Testis (tissue), 2 donors: ENCODE measurements around the gene SPAG5.

Source experiments
- POLR2A ChIP-seq: fragments of 450-650 bp; IDR thresholded peaks from one replicate; pipeline ENCODE4 v1.6.1; 2017; ENCODE audit warnings: antibody characterized with exemption, mild to moderate bottlenecking, moderate library complexity
- TF ChIP-seq, protein P1 (sequence below), 3 experiments: fragments of 450-650 bp in 2 of 3; fragments of 200-600 bp in 1 of 3; sonication (generic) in 1 of 3; IDR thresholded peaks; one replicate each; pipeline ENCODE4 v1.5.1; 2016 to 2019; ENCODE audit warnings: antibody characterized with exemption in 3 of 3, mild to moderate bottlenecking in 2 of 3, moderate library complexity in 1 of 3

DNA sequence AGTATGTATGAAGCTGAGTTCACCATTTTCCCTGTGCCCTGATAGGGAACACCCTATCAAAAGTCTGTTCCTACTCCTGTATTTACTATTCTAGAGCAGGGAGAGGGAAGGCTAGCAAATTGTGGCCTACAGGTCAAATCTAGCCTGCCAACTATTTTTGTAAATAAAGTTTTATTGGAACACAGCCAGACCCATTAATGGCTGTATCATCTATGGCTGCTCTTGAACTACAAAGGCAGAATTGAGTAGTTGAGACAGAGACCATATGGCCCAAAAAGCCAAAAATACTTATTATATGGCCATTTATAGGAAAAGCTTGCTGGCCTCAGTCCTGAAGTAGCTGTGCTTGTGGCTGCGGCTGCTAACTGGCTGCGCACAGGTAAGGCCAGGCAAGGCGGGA, 17.9 kb downstream of the SPAG5 start:
- TF ChIP-seq, protein P1, sequence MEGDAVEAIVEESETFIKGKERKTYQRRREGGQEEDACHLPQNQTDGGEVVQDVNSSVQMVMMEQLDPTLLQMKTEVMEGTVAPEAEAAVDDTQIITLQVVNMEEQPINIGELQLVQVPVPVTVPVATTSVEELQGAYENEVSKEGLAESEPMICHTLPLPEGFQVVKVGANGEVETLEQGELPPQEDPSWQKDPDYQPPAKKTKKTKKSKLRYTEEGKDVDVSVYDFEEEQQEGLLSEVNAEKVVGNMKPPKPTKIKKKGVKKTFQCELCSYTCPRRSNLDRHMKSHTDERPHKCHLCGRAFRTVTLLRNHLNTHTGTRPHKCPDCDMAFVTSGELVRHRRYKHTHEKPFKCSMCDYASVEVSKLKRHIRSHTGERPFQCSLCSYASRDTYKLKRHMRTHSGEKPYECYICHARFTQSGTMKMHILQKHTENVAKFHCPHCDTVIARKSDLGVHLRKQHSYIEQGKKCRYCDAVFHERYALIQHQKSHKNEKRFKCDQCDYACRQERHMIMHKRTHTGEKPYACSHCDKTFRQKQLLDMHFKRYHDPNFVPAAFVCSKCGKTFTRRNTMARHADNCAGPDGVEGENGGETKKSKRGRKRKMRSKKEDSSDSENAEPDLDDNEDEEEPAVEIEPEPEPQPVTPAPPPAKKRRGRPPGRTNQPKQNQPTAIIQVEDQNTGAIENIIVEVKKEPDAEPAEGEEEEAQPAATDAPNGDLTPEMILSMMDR (IDR thresholded peaks at IDR 0.05), result no peak
- no peak for TF ChIP-seq POLR2A
